ENCODE results near the gene MKNK2. TPM values are rescaled to one million over a fixed set of nuclear protein-coding genes. Genes with fewer than 3 reads are reported as not detected.

MKNK2 gene
- total RNA-seq, 2 donors from 2014 or later: 242 to 319 TPM

- ATAC-seq: peak; percentile 68
- intact Hi-C loops (cut with DNase I, micrococcal nuclease): no loop called here
- peak; percentile 99 to 100 for DNase-seq
Measured at GRCh38 chr19:2061495-2062388, 10.7 kb upstream of the MKNK2 start.

GRCh38 chr19:2060884-2061494 lies 9.9 kb upstream of the MKNK2 start:
- peak; percentile 75 to 82 for DNase-seq
- intact Hi-C loops (cut with DNase I, micrococcal nuclease): no loop called here
- ATAC-seq: peak; percentile 59

- ATAC-seq: peak; percentile 66
- DNase-seq: peak; percentile 85 to 94
- intact Hi-C loops (cut with DNase I, micrococcal nuclease): no loop called here
Measured at GRCh38 chr19:2059422-2060201, 8.6 kb upstream of the MKNK2 start.

- ATAC-seq (no peak), DNase-seq (no peak)
- intact Hi-C loops (cut with DNase I, micrococcal nuclease): no loop called here
Measured at GRCh38 chr19:2058570-2059421, 7.8 kb upstream of the MKNK2 start.

GRCh38 chr19:2057484-2058469 lies 6.7 kb upstream of the MKNK2 start:
- no peak for ATAC-seq

GRCh38 chr19:2056837-2057192 lies 5.8 kb upstream of the MKNK2 start:
- intact Hi-C loops (cut with DNase I, micrococcal nuclease): no loop called here
- no peak for ATAC-seq
- DNase-seq: no peak

More at GRCh38 chr19:2057484-2058469, 6.7 kb upstream of the MKNK2 start:
- DNase-seq: no peak
- intact Hi-C loops (cut with DNase I, micrococcal nuclease): no loop called here

- peak; percentile 16 for ATAC-seq
- peak; percentile 62 to 78 for DNase-seq
- intact Hi-C loops (cut with DNase I, micrococcal nuclease): no loop called here
Measured at GRCh38 chr19:2055931-2056836, 5.1 kb upstream of the MKNK2 start.

GRCh38 chr19:2054763-2055162 lies 3.7 kb upstream of the MKNK2 start:
- DNase-seq: peak; percentile 81 to 86
- intact Hi-C loops (cut with DNase I, micrococcal nuclease): no loop called here
- peak; percentile 47 for ATAC-seq

- ATAC-seq: no peak
Measured at GRCh38 chr19:2053601-2054389, 2.8 kb upstream of the MKNK2 start.

GRCh38 chr19:2051773-2052704 lies 995 bp upstream of the MKNK2 start:
- intact Hi-C loops (cut with DNase I, micrococcal nuclease): no loop called here
- ATAC-seq (peak; percentile 18), DNase-seq (peak; percentile 72 to 81)

More at GRCh38 chr19:2053601-2054389, 2.8 kb upstream of the MKNK2 start:
- intact Hi-C loops (cut with DNase I, micrococcal nuclease): no loop called here
- peak; percentile 62 to 74 for DNase-seq

GRCh38 chr19:2050349-2050990 lies 574 bp downstream of the MKNK2 start:
- peak in 1 of 2 donors; percentile 52 for DNase-seq
- intact Hi-C loops (cut with DNase I, micrococcal nuclease): no loop called here

GRCh38 chr19:2049741-2050348 lies 1.2 kb downstream of the MKNK2 start:
- peak; percentile 86 to 90 for DNase-seq
- intact Hi-C loops (cut with DNase I, micrococcal nuclease): no loop called here
- ATAC-seq: peak; percentile 64

More at GRCh38 chr19:2050349-2050990, 574 bp downstream of the MKNK2 start:
- ATAC-seq: peak; percentile 9

- DNase-seq: no peak
- intact Hi-C loops (cut with DNase I, micrococcal nuclease): no loop called here
- peak; percentile 0 for ATAC-seq
Measured at GRCh38 chr19:2048959-2049740, 1.9 kb downstream of the MKNK2 start.

Measured in left colon (tissue), 2 donors.